ENCODE results near the gene FABP3.

Gene FABP3

DNA sequence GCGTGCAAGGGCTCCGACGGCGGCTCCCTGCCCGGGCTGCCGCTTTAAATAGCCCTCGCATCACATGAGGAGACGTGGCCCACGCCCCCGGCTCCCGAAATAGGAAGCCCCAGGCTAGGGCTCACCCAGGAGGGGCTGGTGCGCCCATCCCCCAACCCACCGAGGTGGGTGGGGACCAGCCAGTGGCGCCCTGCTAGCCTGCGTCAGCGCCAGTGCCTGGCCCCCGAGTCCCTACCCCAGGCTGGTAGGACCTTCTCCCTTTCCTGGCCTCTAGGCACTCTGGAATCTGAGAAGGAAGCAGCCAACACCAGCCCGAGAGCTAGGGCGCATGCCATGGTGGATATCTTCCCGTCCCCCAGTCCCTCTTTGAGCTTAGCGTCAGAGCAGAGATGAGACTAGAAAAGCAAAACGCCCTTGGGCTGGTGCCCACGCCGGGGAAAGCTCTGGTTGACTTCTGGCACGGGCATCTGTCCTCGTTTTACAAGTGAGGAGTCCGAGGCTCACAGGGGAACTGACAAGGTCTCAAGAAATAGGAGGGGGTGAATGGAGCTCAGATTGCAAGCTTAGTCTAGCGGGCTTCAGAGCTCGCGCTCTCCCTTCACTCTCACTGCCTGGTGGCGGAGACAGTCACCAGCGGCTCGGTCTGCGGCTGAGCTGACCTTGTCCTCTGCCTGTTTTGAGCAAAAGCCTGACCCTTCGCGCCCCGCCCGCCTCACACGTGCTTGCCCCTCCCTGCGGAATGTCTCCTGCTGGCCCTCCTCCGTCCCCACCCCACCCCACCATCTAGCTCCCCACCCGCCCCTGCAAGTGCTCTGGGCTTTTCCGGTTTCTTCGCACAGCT lies at the start of gene FABP3:
FABP3 (minus strand) TSS at position 21 of the 841 bp plus-strand sequence. CDS start 62 bp downstream, outside the sequence.
- no peak for DNase-seq (ENCODE audit: low read depth, low spot score)

DNA sequence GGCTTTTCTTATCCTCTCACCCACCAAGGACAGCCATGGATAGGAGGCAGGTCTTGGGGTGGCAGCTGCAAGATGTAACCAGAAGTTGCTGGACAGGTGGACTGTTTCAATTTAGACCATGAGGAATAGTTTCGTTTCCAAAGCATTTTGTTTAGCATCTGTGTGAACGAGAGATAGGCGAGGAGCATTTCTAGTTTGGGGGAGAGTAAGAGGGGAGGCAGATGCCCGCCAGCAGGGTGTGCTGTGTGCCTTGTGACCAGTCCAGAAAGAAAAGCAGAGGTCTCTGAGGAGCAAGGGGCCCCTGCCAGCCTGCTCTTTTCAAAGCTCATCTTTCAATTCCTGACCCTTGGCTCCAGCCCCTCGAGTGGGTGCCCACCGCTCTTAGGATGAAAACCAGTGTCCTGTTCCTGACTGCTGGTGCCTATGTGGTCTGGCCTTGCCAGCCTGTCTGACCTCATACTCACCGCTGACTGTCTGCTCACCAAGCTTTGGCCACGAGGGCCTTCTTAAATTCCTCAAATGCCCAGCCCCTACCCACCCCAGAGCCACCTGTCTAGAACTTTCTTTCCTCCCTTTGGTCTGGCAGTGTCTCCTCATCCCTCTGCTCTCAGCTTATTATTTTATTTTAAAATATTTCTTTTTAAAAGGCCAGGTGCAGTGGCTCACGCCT lies 48.6 kb upstream of the FABP3 start:
- no peak for DNase-seq (ENCODE audit: low read depth, low spot score)

DNA sequence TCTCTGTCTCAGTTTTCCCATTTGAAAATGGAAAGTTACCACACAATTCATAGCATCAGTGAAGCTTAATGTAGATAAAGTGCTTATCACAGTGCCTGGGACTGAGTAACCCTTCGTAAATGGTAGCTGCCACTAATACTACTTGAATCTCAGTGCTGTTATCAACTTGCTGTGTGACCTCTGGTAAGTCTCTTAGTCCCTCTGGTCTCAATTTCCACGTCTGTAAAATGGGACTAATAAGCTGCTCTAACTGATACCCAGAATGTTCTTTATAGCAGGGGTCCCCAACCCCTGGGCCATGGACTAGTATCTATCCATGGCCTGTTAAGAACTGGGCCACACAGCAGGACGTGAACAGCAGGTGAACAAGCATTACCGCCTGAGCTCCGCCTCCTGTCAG lies 47.8 kb upstream of the FABP3 start:
- no peak for DNase-seq (ENCODE audit: low read depth, low spot score)

DNA sequence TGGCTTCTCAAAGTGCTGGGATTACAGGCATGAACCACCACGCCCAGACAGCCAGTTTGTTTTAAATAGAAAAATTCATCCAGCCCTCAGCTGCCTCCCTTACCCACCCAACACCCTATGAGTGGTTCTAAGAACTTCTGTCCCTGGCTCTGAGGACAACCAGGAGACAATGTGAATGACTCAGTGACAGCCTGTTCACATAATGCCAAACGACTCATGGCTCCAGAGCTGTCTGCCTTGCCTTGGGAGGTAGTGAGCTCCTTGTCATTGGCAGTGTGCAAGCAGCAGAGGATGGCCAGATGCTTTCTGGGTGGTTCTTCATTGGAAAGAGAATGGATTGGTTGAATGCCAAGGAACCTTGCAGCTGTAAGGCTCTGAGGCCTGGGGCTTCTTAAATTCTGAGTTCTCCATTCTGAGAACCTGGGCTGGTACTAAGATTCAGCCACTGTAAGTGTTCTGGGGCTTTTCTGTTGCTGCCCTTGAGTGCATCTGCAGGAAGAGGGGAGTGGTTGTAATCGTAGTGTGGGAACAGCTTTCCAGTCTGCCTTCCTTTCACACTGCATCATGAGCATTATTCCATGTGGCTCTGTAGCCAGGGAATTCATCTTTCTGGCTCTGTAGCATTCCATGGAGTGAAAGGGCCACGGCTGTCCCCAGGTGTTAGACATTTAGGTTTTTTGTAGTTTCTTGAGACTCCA lies 45.9 kb upstream of the FABP3 start:
- no peak for DNase-seq (ENCODE audit: low read depth, low spot score)

GRCh38 chr1:31417148-31417547 lies 44.3 kb upstream of the FABP3 start:
- DNase-seq (ENCODE audit: low read depth, low spot score), result no peak

- DNase-seq (ENCODE audit: low read depth, low spot score), result no peak
Observed at GRCh38 chr1:31416101-31416736, 43.3 kb upstream of the FABP3 start.

GRCh38 chr1:31415658-31416057 lies 42.8 kb upstream of the FABP3 start:
- no peak for DNase-seq (ENCODE audit: low read depth, low spot score)

- DNase-seq (ENCODE audit: low read depth, low spot score), result no peak
Observed at GRCh38 chr1:31414980-31415370, 42.1 kb upstream of the FABP3 start.

- no peak for DNase-seq (ENCODE audit: low read depth, low spot score)
Observed at GRCh38 chr1:31413405-31414001, 40.6 kb upstream of the FABP3 start.

GRCh38 chr1:31412732-31413404 lies 40.0 kb upstream of the FABP3 start, which contains the start of gene SERINC2:
Gene SERINC2, plus strand, starts transcription at chr1:31413213. Its CDS starts 53 bp downstream, at chr1:31413266.
- no peak for DNase-seq (ENCODE audit: low read depth, low spot score)

DNA sequence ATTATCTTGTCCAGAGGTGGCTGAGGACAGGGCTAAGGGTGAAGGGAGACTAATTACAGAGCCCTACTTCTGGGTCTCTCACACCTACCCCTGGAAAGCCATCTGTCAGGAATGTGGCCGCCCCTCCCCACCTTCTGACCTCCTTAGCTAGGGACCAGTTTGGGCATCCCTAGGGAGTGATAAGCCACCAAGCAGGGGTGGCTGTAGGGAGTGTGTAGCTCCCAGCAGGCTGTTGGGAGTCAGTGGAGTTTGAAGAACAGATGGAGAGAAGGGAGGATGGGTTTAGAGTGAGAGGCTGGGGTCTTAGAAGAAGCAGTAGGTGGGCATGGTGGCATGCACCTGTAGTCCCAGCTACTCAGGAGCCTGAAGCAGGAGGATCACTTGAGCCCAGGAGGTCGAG lies 39.3 kb upstream of the FABP3 start:
- DNase-seq (ENCODE audit: low read depth, low spot score), result no peak

GRCh38 chr1:31410871-31411270 lies 38.0 kb upstream of the FABP3 start:
- DNase-seq (ENCODE audit: low read depth, low spot score), result no peak

DNA sequence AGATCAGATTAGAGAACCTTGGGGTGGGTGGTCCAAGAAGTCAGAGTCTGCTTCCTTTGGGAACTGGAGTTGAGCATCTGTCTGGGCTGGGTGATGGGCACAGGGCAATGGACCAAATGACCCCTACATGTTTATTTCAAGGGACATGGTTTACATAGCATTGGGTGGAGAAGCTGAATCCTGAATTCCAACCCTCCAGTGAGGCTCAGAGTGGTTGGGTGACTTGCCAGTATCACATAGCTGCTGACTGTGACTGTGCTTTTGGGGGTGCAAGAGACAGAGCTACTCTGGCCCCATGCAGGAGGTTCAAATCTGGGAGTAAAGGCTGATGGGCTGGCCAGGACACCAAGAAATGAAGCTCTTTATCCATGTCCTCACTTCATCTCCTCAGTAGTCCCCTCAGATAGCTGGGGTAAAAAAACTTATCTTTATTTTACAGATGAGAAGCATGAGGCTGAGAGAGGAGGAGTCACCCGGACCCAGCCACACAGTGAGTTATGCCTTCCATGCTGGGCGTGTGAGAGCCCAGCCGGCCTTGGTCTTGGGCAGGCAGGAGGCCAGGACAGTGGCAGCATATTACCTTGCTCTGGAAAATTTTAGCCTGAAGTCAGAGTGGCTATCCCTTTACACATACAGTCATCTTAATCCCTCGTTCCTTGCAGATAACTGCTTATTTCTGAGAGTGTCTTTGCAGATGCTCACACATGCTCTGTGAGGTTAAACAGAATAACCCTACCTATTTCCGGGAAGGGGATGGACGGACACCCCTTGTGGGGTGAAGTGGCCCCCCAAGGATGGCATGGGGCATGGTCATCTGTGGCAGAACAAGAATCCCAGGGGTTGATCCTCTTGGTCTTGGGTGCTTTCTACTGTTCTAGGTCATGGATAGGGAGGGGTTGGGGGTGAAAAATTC lies 37.3 kb upstream of the FABP3 start:
- DNase-seq (ENCODE audit: low read depth, low spot score), result no peak

GRCh38 chr1:31408788-31409318 lies 36.0 kb upstream of the FABP3 start:
- DNase-seq (ENCODE audit: low read depth, low spot score), result no peak

GRCh38 chr1:31407029-31407626 lies 34.3 kb upstream of the FABP3 start:
- DNase-seq (ENCODE audit: low read depth, low spot score), result no peak

DNA sequence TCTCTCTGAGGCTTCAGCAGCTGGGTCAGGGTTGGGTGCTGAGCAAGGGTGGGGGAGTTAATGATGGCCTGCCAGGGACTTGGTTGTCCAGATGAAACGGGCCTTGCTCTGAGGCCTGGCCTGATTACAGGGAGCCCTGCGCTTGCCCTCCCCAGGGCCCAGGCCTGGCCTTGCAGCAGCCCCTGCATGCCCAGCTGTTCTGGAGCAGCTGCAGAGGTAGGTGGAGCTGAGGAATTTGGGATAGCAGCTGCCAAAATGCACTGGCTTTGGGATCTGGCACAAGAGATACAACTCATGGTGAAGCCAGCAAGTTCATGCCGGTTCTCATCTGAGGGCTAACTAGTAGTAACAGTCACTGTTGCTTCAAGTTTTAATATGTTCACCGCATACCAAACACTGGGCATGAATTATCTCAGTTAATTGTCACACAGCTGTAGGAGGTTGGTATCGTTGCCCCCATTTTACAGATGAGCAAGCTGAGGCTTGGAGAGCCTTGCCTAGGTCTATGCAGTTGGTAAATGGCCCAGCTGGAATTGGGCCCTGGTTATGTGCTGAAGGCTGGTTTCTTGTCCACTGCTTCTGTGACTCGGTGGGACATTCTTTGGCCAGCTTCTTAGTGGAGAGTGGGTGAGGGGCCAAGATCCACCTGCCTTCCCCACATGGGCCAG lies 32.8 kb upstream of the FABP3 start:
- no peak for DNase-seq (ENCODE audit: low read depth, low spot score)

DNA sequence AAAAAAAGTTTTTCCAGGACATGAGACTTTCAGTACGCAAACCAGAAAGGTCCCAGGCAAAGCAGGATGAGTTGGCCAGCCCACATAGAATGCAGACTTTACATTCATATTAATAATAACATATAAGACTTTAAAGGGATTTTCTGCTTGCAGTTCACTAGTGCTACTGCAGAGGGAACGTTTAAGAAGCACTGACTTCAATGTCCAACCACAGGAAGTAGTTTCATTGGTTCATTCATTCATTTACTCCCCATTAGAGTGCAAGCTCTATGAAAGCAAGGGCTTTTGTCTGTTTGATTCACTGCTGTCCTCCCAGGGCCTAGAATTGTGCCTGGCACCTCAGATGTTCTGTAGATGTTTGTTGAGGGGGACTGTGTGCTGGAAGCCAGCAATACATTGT lies 28.4 kb upstream of the FABP3 start:
- DNase-seq (ENCODE audit: low read depth, low spot score), result no peak

GRCh38 chr1:31400393-31400792 lies 27.5 kb upstream of the FABP3 start:
- no peak for DNase-seq (ENCODE audit: low read depth, low spot score)

DNA sequence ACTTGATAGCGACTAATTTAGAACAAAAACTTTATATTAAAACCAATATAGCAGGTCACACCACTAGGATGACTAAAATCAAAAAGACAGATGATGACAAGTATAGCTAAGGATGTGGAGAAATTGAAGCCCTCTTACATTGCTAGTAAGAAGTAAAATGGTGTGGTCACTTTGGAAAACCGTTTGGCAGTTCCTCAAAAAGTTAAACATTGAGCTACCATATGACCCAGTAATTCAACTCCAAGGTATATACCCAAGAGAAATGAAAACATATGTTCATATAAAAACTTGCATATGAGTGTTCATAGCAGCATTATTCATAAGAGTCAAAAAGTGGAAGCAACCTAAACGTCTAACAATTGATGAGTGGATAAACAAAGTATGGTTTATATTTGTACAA lies 27.1 kb upstream of the FABP3 start:
- DNase-seq (ENCODE audit: low read depth, low spot score), result no peak

All from iPS DF 19.7 (cell line).